SHP77 (cell line): ENCODE data around the gene MUC12.
A peak's percentile ranks its signal among the peaks of the same experiment; 100 is the strongest.
"Not testable (repeated sequence)": the region's sequence is repeated elsewhere in the genome, so short reads cannot be mapped to it uniquely, and the experiment has no call there.

Experiments used
- DNase-seq, 2 experiments: peaks; one replicate each; lab custom pipeline; 2025; lab: John Stamatoyannopoulos, UW

The MUC12 gene, protein sequence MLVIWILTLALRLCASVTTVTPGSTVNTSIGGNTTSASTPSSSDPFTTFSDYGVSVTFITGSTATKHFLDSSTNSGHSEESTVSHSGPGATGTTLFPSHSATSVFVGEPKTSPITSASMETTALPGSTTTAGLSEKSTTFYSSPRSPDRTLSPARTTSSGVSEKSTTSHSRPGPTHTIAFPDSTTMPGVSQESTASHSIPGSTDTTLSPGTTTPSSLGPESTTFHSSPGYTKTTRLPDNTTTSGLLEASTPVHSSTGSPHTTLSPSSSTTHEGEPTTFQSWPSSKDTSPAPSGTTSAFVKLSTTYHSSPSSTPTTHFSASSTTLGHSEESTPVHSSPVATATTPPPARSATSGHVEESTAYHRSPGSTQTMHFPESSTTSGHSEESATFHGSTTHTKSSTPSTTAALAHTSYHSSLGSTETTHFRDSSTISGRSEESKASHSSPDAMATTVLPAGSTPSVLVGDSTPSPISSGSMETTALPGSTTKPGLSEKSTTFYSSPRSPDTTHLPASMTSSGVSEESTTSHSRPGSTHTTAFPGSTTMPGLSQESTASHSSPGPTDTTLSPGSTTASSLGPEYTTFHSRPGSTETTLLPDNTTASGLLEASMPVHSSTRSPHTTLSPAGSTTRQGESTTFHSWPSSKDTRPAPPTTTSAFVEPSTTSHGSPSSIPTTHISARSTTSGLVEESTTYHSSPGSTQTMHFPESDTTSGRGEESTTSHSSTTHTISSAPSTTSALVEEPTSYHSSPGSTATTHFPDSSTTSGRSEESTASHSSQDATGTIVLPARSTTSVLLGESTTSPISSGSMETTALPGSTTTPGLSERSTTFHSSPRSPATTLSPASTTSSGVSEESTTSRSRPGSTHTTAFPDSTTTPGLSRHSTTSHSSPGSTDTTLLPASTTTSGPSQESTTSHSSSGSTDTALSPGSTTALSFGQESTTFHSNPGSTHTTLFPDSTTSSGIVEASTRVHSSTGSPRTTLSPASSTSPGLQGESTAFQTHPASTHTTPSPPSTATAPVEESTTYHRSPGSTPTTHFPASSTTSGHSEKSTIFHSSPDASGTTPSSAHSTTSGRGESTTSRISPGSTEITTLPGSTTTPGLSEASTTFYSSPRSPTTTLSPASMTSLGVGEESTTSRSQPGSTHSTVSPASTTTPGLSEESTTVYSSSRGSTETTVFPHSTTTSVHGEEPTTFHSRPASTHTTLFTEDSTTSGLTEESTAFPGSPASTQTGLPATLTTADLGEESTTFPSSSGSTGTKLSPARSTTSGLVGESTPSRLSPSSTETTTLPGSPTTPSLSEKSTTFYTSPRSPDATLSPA (N-terminal part only)

DNA sequence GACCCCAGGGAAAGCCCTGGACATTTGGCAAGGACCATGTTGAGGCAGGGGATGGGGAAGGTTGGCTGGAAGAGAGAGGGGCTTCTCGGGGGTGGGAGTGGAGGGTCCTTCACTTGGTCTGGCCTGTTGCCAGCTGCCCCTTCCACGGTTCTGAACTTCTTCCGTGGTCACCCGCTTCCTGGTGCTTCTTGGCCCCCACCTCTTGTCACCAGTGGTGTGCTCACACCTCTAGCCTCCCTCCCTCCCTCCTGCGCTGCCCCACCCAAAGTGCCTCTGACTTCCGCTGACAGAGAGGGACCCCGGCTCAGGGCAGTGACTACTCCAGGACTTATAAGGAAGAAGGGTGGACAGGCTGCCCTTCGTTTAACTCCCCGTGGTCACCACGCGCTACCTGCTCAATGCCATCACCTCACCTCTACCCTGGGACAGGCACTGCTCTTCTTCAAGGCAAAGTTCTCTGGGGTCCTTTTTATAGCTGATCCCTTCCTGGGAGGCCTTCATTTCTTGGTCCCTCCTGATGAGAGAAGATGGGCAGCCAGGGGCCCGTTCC, at the start of gene MUC12:
TSS of gene MUC12 (plus strand) at position 500 of the 550 bp plus-strand sequence. CDS start 58 bp downstream, outside the sequence.
- no peak for DNase-seq

DNA sequence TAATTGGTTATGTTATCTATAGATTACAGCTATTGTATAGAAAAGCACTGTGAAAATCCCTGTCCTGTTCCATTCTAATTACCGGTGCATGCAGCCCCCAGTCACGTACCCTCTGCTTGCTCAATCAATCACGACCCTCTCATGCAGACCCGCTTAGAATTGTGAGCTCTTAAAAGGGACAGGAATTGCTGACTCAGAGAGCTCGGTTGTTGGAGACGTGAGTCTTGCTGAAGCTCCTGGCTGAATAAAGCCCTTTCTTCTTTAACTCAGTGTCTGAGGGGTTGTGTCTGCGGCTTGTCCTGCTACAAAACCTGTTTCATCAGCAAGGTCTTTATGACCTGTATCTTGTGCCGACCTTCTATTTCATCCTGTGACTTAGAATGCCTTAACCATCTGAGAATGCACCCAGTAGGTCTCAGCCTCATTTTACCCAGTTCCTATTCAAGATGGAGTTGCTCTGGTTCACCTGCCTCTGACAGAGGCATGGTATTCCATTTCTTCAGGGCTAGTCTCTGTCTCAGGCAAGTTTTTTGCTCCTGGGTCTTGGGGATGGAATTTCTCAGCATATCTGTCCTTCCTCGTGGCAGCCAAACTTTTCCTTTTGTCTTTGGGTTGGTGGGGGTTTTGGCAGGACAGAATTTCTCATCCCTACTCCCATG, 49.5 kb upstream of the MUC12 start:
- DNase-seq, result not testable (repeated sequence)

DNA sequence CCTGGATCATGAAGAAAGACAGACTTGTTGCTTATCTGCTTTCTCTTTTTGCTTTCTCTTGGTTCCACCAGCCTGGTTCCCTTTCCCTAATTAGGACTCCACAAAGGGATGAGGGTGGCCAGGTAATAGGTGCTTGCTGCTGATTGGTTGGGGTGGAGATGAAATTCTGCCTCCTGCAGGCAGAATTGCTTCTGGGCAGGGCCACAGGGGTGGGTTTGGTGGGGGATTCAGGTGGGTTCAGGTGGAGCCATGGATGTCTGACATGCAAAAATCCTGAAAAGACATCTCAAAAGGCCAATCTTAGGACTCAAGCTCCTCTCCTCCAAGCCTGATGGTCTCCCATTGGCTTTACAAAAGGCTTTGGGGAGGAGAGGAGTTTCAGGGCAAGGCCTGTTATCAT, 48.3 kb upstream of the MUC12 start:
- DNase-seq, result no peak

DNA sequence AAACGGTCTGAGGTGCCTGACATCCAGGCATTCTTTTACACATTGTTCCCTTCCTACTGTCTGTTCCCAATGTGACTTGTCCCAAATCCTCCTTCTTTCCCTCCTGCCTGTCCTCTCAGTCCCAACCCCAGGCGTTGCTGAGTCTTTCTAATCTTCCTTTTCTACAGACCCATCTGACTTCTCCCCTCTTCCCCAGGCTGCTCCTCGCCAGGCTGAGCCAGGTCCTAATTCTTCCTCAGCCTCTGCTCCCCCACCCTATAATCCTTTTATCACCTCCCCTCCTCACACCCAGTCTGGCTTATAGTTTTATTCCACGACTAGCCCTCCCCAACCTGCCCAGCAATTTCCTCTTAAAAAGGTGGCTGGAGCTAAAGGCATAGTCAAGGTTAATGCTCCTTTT, 45.7 kb upstream of the MUC12 start:
- not testable (repeated sequence) for DNase-seq

DNA sequence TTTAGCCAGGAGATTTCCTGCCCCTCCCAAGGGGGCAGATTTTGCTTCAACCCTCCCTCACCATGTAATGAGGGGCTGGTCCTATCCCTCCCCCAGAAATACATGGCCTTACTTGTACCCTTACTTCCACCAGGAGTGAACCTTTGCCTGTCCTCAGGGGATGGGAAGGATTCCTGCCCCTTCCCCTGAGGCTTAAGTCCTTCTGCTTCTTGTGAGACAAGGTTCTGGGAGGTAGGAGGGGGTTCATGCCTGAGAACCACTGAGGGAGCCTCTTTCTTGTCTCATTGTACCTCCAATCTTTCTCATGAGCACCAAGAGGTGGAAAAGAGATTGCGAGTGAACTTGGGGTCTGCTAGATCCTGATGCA, 39.6 kb upstream of the MUC12 start:
- DNase-seq, result no peak

DNA sequence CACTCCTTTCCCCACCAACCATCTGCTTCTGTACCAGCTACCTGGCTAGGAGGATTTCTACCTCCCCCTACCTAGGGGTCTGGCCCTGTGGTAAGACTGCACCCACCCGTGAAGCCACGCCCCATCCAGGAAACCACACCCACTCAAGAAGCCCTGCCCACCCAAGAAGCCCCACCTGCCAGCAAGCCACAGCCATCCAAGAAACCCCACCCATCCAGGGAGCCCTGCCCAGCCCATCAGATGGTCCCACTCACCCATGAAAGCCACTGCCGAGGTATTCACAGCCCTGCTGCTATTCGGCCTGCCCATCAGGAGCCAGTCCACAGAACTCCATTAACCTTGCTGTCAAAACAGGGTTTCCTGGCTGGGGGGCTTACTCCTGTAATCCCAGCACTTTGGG, 35.6 kb upstream of the MUC12 start:
- no peak for DNase-seq

DNA sequence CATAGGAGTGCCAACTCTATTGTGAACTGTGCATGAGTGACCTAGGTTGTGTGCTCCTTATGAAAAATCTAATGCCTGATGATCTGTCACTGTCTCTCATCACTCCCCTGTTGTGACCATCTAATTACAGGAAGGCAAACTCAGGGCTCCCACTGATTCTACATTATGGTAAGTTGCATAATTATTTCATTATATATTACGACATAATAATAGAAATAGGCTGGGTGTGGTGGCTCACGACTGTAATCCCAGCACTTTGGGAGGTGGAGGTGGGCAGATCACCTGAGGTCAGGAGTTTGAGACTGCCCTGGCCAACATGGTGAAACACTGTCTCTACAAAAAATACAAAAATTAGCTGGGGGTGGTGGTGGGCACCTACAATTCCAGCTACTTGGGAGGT, 34.0 kb upstream of the MUC12 start:
- not testable (repeated sequence) for DNase-seq

DNA sequence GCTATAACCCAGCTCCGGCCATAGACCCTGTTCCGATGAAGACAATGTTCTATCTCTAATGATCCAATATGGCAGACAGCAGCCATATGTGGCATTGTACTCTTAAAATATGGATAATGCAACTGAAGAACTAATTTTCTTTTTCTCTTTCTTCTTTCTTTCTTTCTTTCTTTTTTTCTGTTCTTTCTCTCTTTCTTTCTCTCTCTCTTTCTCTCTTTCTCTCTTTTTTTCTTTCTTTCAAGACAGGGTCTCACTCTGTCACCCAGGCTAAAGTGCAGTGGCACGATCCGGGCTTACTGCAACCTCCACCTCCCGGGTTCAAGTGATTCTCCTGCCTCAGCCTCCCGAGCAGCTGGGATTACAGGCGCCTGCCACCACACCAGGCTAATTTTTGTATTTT, 33.2 kb upstream of the MUC12 start:
- DNase-seq, result not testable (repeated sequence)

DNA sequence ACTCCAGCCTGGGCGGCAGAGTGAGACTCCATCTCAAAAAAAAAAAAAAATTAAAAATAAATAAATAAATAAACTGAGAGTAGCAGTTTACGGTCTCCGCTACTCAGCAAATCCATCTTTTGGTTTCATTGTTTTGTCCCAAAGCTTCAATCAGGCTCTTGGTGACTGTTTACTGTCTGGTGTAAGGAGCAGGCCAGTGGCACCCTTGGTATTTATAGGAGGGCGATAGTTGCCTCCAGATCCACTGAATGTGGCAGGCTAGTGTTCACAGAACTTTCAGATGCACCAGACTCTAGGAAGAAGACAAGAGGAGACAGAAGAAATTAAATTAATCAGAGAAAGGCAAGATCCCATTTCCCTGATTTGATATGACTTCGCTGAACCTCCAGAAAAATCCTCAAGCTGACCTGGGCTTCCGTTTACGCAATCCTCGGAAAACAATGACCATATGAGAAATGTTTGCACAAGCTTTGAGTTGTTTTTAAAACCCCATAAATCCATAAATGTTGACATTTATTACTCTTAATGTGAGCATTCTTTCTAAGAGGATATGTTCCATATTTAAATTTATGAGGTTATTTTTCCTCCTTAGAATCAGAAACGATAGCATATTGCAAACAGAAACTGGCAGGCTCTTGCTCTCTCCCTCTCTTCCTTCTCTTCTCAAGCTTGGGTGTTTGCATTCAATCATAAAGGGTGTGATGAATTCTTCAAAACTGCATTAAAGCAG, 27.2 kb upstream of the MUC12 start:
- peak; percentile 45 to 48 for DNase-seq

DNA sequence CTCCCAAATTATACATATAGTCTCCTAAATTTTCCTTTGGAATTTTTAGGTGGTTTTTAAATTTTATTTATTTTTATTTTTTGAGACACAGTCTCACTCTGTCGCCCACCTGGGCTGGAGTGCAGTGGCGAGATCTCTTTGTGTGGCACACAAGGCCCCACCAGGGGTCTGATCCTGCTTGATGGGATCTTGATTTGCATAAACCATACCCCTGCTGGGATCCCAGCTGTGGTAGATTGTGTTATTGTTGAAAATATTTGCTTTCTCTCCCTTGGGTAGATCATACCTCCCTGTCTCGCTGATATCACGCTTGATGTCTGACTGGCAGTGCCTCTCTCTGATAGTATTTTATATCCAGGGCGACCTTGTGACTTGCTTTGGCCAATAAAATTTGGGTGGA, 25.7 kb upstream of the MUC12 start:
- no peak for DNase-seq

DNA sequence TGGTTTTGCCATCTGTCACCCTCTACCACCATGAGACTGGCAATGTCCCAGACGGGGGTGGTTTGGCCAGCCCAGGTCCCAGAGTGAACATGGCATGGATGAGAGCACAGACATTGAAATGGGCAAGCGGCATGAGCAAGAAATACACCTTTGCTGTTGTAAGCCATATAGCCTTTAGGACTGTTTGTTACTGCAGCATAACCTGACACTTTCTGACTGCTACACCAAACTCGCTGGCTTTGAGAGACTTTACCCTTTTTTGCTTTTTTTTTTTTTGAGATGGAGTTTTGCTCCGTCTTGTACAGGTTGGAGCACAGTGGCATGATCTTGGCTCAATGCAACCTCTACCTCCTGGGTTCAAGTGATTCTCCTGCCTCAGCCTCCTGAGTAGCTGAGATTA, 25.2 kb upstream of the MUC12 start:
- DNase-seq, result no peak

DNA sequence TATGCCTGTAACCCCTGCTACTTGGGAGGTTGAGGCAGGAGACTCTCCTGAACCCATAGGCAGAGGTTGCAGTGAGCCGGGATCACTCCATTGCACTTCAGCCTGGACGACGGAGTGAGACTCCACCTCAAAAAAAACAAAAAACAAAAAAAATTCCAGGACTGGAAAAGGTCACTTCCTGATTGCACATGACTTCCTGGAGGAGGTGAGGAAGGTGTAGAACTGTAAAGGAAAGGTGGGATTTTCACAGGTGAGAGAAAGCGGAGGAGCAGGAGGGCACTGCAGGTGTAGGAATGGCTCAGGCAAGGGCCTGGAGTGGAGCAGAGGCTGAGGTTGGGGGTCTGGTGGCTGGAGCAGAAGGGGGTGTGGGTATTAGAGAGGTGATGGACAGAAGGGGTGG, 23.3 kb upstream of the MUC12 start:
- DNase-seq, result no peak

DNA sequence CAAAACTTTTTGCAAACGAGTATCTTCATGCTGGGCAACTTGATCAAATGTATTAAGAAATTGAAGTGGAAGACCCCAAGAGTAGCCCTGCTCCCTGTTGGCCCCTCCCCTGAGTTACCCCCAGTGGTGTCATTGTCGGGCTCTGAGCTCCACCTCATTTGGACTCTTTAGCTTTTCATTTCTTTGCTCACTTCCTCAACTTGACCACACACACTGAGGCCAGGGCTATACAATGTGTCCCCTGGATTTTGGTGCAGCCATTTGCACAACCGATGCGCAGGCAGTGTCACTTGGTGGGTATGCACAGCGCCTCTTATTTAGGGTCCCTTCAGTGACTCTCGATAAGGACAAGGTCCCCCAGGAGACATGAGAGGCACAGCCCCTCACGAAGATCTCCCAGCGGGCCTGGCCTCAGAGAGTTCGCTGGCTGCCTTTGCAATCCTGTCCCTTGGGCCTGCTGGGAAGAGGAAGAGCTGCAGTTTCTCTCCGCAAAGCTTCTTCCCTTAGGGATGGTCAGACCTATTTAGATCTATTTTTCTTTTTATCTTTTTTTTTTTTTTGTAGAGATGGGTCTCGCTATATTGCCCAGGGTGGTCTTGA, 22.5 kb upstream of the MUC12 start:
- DNase-seq, result no peak

DNA sequence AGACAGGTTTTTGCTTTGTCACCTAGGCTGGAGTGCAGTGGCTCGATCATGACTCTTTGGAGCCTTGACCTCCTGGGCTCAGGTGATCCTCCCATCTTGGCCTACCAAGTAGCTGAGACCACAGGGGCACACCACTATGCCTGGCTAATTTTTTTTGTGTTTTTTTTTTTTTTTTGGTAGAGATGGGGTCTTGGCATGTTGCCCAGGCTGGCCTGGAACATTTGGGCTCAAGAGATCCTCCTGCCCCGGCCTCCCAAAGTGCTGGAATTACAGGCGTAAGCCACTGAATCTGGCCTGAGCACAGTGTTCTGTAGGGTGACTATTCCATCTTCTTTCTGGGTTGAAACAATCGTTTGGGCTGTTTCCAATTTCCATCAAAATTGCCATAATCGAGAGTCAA, 21.6 kb upstream of the MUC12 start:
- DNase-seq, result no peak

DNA sequence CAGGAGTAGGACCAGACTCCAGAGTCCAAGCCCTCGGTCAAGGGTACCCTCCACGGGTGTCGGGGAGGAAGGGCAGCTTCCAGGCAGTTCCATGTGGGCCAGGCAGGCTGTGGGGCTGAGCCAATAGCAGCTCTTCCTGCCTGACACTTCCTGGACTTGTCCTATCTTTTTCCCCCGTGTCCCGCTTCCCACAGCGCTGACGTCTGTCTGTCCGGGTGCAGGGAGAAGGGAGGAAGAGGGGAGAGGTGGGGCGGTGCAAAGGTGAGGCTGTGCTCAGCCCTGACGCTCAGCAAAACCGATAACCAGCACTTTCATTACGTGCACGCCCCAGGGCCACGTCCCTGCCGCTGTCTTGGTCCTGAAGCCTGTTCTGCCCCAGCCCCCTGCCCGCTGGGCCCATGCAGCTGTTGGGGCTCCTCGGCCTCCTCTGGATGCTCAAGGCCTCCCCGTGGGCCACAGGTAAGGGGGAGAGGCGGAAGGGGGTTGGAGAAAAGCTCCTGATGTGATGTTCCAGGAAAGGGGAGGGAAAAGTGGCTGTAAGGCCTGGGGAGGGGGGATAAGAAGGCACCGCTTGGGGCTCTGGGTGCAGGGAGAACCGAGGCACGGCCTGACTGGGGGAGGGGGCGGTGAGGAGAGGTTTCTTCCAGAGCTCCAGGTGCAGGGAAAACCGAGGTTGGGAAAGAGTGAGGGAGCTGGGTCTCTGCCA, 20.0 kb upstream of the MUC12 start, which contains the start of gene MUC3A:
TSS of gene MUC3A (plus strand) at position 308 of the 706 bp plus-strand sequence. CDS start at position 399, 91 bp downstream.
- DNase-seq, result no peak

DNA sequence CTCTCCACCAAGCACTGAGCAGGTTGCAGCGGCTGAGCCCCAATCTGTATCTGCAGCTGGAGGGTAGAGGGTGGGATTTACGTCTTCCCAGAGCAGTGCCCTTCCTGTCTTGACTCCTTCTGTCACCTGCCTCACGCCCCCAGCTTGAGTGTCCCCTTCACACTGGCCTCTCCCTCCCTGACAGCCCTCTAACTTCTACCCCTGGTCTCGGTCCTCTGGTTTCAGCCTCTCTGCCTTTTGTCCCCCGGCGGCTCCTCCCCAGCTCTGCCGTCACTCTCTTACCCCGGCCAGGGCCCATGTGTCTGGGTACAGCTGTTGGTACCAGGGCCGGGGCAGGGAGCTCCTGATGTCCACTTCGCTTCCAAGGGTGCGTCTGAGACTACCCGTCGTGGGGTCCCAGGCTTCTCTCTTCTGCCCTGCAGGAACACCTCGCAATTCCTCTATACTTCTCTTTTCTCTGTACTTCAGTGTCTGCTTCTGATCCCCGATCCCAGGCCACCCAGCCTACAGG, 19.4 kb upstream of the MUC12 start:
- DNase-seq, result no peak

DNA sequence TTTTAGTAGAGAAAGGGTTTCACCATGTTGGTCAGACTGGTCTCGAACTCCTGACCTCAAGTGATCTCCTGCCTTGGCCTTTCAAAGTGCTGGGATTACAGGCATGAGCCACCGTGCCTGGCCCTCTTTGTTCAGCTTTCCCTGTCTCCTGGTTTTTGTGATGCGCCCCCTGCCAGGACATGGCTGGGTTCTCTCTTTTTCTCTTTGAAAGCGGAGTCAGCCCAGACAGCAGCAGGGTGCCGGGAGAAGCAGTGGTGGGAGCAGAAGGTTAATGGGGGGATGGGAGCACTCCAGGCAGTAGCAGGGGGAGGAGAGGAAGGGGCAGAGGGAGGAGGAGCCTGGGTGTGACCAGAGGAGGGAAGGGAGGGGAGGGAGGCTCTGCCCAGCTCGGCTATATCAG, 18.2 kb upstream of the MUC12 start:
- DNase-seq, result no peak

DNA sequence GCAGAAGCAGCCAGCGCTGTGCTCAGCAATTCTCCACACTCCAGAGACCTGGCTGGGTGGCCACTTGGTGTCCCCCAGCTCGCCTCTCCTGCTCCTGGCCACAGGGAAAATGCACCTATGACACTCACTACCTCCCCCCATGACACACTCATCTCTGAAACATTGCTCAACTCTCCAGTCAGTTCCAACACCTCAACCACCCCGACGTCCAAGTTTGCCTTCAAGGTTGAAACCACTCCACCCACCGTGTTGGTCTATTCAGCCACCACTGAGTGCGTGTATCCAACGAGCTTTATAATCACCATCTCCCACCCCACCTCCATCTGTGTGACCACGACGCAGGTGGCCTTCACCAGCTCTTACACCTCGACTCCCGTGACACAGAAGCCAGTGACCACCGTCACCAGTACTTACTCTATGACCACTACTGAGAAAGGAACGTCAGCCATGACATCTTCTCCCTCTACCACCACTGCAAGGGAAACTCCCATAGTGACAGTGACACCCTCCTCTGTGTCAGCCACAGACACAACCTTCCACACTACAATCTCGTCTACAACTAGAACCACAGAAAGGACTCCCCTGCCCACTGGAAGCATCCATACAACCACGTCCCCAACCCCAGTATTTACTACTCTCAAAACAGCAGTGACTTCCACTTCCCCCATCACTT, 17.3 kb upstream of the MUC12 start:
- no peak for DNase-seq

DNA sequence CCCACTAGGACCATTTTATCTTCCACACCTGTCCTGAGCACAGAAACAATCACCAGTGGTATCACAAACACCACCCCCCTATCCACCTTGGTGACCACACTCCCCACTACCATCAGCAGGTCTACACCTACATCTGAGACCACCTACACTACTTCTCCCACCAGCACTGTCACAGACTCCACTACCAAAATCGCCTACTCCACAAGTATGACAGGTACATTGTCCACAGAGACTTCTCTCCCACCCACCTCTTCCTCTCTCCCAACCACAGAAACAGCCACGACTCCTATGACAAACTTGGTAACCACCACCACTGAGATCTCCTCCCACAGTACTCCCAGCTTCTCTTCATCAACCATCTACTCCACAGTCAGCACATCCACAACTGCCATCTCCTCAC, 16.7 kb upstream of the MUC12 start:
- no peak for DNase-seq
